Fibroblast of pulmonary artery (primary cell): ENCODE data around the gene SCG3.

Source experiments
- DNase-seq: peaks from one replicate; pipeline ENCODE4 v3.0.0-alpha.2; 2010; ENCODE audit warnings: low read depth
- H3K4me3 ChIP-seq: replicated peaks from 2 replicates; pipeline ENCODE4 v1.5.1; 2011; ENCODE audit warnings: low read depth, mild to moderate bottlenecking, control low read depth, low read length, moderate library complexity
- CTCF ChIP-seq: IDR thresholded peaks from 2 replicates; pipeline ENCODE4 v1.5.1; 2011; ENCODE audit warnings: mild to moderate bottlenecking, control low read depth, low read length, inconsistent platforms; ENCODE audit errors: missing control alignments

SCG3 gene

DNA sequence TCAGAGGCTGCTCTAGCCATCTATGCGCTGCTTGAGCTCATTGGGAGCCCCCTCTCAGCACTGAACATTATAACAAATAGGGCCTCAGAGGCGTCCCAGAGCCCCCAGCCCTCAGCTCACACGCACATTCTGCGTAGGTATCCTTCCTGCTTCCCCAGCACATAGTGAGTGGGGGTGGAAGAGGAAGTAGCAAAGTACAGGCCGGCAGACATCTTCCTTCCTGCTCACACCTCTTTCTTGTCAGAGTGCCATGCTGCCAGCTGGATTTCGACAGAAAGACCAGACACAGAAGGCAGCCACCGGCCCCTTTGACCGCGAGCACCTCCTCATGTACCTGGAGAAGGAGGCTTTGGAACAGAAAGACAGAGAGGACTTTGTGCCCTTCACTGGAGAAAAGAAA, 86.7 kb downstream of the SCG3 start:
- no peak for TF ChIP-seq CTCF
- DNase-seq, result no peak
- no peak overlapping the region for H3K4me3 ChIP-seq
